Femur (tissue), 1 donor: Measurements from ENCODE around the gene ATG4A.

Experiments used
- DNase-seq: peaks from one replicate; pipeline ENCODE4 v3.0.0-alpha.2; 2017

The ATG4A gene

DNA sequence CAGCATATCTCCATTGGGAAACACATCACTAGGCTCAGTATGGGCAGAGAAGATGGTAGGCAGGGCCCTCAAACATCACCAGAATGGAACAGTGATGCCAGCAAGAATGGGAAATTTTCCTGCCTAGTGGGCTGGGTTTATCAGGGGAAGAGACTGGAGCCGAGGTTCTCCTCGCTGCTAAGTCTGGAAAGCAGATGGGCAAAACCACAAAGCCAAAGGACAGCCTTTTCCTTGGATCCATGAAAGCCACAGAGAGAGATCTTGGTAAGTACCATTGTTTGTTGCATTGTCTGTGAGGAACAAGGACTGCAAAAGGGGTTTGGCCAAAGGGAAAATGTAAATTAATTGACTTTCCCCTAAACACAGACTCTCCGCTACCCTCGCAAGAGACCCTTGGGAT is 80.1 kb downstream of the ATG4A start:
- DNase-seq, result no peak

DNA sequence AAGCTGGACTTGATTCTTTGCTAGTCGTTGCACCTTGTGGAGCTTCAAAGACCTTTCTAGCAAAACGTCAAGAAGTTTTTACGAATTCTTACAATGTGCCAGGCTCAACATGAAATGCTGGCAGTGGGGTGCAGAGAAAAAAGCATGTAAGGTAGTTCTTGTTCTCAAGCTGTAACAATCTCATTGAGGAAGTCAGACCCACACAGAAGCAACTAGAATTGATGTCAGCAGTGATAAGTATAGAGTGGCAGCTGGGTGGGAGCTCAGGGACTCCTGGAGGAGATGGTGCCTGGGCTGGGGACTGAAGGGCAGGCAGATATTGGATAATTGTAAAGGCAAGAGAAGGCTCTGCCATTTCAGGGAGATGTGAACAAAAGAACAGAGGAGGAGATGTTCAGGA is 82.3 kb downstream of the ATG4A start:
- DNase-seq, result no peak

DNA sequence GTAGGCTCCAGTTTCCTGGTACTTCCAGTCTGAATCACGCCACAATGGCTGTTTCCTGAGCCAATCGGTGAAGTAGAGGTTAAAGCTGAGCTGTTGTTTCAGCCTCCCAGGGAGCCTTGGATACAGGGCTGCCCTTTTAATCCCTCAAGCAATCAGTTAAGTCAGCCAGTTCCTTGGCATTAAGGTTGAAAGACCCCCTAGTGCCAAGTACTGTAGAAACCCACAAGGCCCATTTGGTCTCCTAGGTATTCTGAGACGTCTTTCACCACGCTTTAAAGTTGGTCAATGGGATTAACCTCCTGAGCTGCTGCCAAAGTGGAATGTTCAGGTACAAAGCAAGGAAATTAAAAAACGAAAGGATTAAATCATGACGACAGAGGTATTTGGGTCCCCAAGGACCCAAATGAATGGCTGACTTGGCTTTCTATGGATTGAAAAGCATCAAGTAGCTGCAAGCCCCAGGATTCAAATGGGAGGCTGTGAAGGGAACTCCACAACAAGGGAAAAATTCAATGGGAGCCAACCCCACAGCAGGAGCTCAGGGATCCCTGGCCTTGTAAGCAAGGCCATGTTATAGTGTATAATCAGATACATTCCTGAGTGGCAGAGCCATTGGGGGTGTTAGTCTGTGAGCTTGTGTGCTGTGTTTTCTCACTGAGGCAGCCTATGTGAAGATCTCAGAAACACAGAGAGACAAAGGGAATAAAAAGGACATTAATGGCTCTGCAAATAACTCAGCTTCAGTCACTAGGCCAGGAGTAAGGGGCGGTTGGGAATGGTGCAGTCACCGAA is 86.0 kb downstream of the ATG4A start:
- no peak for DNase-seq

DNA sequence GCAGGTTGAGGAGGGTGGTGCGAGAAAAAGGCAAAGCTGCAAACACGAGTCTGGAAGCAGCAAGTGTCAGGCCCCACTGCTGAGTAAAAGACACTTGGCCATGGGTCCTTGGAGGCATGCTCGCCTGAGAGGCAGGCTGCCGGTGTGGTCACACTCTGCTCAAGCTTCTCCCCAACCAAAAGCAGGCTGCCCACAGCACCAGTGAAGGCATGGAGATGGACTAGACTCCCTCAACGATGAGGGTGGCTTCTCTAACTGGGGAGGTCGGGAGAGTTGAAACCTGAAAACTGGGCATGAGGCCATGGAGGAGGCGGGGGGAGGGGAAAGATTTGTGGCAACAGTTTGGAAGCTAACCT is 86.5 kb downstream of the ATG4A start:
- no peak for DNase-seq

DNA sequence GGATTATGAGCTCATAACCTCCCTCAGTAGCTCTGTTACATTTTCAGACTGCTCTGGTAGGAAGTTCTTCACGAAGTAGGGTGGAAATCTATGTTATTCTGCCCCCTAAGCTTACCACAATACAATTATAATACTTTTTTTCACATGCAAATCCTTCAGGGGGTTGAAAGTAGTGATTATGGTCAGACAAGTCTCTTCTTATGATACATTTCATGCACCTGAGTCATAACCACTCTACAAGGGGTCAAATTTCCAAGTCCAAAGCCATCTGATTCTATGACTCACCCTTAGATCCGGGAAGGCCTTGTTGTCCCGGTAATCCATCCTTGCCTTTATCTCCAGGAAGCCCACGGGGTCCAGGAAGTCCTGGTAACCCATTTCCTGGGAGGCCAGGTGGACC is 95.2 kb downstream of the ATG4A start:
- no peak for DNase-seq

DNA sequence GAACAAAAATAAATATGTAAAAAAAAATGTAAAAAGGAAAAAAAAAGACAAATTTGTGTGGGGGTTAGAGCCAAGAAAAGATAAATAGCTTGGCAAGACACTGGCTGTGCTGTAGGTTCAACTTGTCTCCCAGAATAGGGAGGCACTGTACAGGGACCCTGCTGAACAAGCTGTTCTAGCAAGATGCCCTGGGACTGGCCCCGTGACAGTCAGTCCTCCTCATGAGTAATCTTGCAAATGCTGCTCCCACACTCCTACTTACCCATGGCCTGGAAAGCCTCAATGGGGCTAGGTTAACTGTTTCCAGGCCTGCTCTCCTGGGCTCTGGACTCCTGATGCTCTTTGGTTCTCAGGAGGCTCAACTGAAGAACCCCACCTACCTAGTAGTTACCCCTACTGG is 106.8 kb downstream of the ATG4A start:
- no peak for DNase-seq

DNA sequence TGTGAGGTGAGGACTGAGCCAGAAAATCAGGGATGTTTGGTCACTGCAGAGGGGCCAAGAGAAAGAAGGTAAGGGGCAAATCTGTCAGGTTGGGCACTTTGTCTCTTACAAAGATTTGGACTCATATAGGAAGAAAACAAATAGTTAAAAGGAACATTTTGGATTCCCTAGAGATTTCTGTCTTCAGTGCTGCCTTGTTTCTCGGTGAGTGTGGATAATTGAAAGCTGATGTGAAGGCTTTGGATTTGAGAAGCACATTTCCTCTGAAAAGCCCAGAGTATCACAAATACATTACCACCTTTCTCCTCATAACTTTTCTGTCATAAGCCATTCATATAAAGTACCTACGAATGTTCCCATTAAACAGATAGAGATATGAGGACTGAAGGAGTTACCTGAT is 107.5 kb downstream of the ATG4A start:
- no peak for DNase-seq

DNA sequence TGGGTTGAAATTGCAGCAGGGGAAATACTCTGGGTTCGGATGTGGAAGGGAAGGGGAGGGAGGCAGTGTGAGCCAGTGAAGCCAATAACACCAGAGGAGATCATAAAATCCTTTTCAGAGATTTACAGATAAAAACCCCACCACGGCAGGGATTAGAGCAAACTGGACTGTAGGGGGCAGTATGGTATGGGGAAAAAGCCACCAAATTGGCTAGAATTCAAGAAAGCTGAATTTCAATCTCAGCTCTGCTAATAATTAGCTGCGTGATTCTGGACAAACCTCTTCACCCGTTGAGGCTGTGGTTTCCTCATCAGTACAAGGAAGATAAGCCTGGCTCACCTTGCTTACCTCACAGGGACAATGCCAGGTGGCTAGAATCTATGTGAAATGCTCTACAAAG is 108.1 kb downstream of the ATG4A start:
- DNase-seq, result no peak

DNA sequence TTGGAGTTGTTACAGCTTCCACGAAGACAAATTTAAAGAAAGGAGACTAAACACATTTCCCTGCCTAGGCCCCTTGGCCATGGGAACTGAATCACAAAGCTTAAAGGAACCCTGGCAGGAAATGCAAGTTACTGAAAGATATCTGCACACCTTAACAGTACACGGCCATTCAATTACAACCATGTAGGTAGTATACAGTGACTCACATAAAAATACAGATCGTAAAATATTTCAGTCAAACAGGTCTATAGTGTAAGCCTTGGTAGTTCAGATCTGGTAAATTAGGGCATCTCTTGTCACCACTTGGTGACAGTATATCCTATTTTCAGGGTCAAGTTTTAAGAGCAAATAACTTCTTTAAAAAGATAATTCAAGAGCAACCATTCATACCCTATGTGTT is 112.0 kb downstream of the ATG4A start:
- DNase-seq, result no peak
